HepG2 (cell line): ENCODE measurements around the gene UNC79. TPM values are rescaled to one million over a fixed set of nuclear protein-coding genes. Genes with fewer than 3 reads are reported as not detected.

Source experiments
- ATAC-seq: fragments of 200-7000 bp; cut with Tn5 transposase; 3 replicates; pipeline ENCODE4 v1.9.1; 2020; ENCODE audit warnings: mild to moderate bottlenecking, moderate library complexity
- BruUV-seq: library from RNA; stranded (reverse); fragments of 400-500 nt; replicated peaks from 2 replicates; lab custom pipeline; 2021; lab: Mats Ljungman, UMichigan
- CTCF ChIA-PET: fragments of 300-600 bp; formaldehyde crosslinking; extraction: SDS; loops from one replicate; lab custom pipeline; 2021; ENCODE audit warnings: low total read pairs, inconsistent platforms, low intra/inter-chr PET ratio; lab: Yijun Ruan, JAX
- POLR2A ChIA-PET: fragments of 350-600 bp; sonication (Branson Sonifier 250); formaldehyde crosslinking; loops from one replicate; lab custom pipeline; 2020; ENCODE audit warnings: antibody characterized with exemption, inconsistent platforms; lab: Yijun Ruan, JAX
- DNase-seq: peaks from one replicate; pipeline ENCODE4 v3.0.0-alpha.2; 2015; ENCODE audit warnings: low spot score
- FAIRE-seq: peaks from 3 replicates; lab custom pipeline; 2011; peaks lifted over from hg19 to GRCh38; lab: Jason Lieb, UNC
- H2AFZ ChIP-seq: one replicate; pipeline ENCODE4 v1.6.1; 2011; ENCODE audit warnings: low read length, inconsistent platforms
- H3K27ac ChIP-seq: fragments of 300-600 bp; 3 replicates; pipeline ENCODE4 v1.8.0; 2011; ENCODE audit warnings: mixed run types, mild to moderate bottlenecking, mixed read lengths, low read length, inconsistent platforms; ENCODE audit not compliant: insufficient read depth; ENCODE audit errors: extremely low read length
- H3K27me3 ChIP-seq, 2 experiments: fragments of 200-600 bp in 1 of 2; 2 replicates in 1 of 2; 3 replicates in 1 of 2; pipeline versions ENCODE4 v1.6.0 to v1.8.0; 2011; ENCODE audit warnings: low read length in 2 of 2, mild to moderate bottlenecking in 2 of 2, moderate library complexity in 2 of 2, inconsistent platforms in 1 of 2; ENCODE audit not compliant: insufficient read depth in 2 of 2, control insufficient read depth in 1 of 2
- H3K36me3 ChIP-seq, 2 experiments: fragments of 200-600 bp in 1 of 2; replicated peaks in 1 of 2; 2 replicates in 1 of 2; 3 replicates in 1 of 2; pipeline versions ENCODE4 v1.5.1 to v1.8.0; 2011; ENCODE audit warnings: low read length in 2 of 2, inconsistent platforms in 1 of 2; ENCODE audit not compliant: insufficient read depth in 2 of 2, control insufficient read depth in 1 of 2
- H3K4me1 ChIP-seq: 2 replicates; pipeline ENCODE4 v1.5.1; 2012; ENCODE audit warnings: low read length, inconsistent platforms; ENCODE audit not compliant: insufficient read depth
- H3K4me2 ChIP-seq: 2 replicates; pipeline ENCODE4 v1.6.0; 2011; ENCODE audit warnings: low read depth, low read length, inconsistent platforms
- H3K4me3 ChIP-seq, 3 experiments: fragments of 200-600 bp in 1 of 3; sonication (generic), shearing (Covaris generic) in 1 of 3; replicated peaks in 1 of 3; 2 replicates each; pipeline ENCODE4 v1.5.1; 2011 to 2016; ENCODE audit warnings: low read length in 3 of 3, inconsistent platforms in 2 of 3, low read depth in 2 of 3, mild to moderate bottlenecking in 2 of 3, control low read depth in 1 of 3, mixed read lengths in 1 of 3; ENCODE audit not compliant: insufficient read depth in 1 of 3
- H3K79me2 ChIP-seq: one replicate; pipeline ENCODE4 v1.6.1; 2011; ENCODE audit warnings: low read length, inconsistent platforms; ENCODE audit not compliant: insufficient read depth
- H3K9ac ChIP-seq: 2 replicates; pipeline ENCODE4 v1.6.0; 2011; ENCODE audit warnings: mild to moderate bottlenecking, low read depth, low read length, inconsistent platforms; ENCODE audit not compliant: insufficient read depth
- H3K9me3 ChIP-seq: 2 replicates; pipeline ENCODE4 v1.5.1; 2012; ENCODE audit warnings: mild to moderate bottlenecking, low read length
- H4K20me1 ChIP-seq: 2 replicates; pipeline ENCODE4 v1.6.0; 2011; ENCODE audit warnings: inconsistent platforms, mild to moderate bottlenecking, low read length, moderate library complexity; ENCODE audit not compliant: insufficient read depth
- ATM ChIP-seq: fragments of 450-650 bp; IDR thresholded peaks from 2 replicates; pipeline ENCODE4 v1.7.1; 2017; ENCODE audit warnings: mild to moderate bottlenecking, borderline replicate concordance
- BHLHE40 ChIP-seq: IDR thresholded peaks from 2 replicates; pipeline ENCODE4 v1.6.1; 2011; ENCODE audit warnings: low read length, improper control_type of control experiment
- PAXIP1 ChIP-seq: sonication (generic); formaldehyde crosslinking; conservative IDR thresholded peaks from 2 replicates; pipeline ENCODE4 v1.4.0; 2020; ENCODE audit warnings: mild to moderate bottlenecking, missing genetic modification reagents, moderate library complexity
- PRPF4 ChIP-seq: fragments of 200-400 bp; formaldehyde crosslinking; IDR thresholded peaks from 2 replicates; pipeline ENCODE4 v1.6.1; 2016; ENCODE audit warnings: low read length, low read depth; ENCODE audit not compliant: poor library complexity, severe bottlenecking
- SUZ12 ChIP-seq: fragments of 150-350 bp; IDR thresholded peaks from 2 replicates; pipeline ENCODE4 v1.6.1; 2014; ENCODE audit warnings: low read depth, low read length
- ZBTB20 ChIP-seq: sonication (generic); formaldehyde crosslinking; IDR thresholded peaks from 2 replicates; pipeline ENCODE4 v1.8.1; 2023; ENCODE audit warnings: missing genetic modification reagents, low read depth, mild to moderate bottlenecking, borderline replicate concordance
- WGBS: methylation state at CpG from one replicate; pipeline ENCODE4 v1.1.6; 2017; ENCODE audit warnings: low lambda C conversion rate; 5-methylcytosine and 5-hydroxymethylcytosine counted together
- in situ Hi-C: cut with HindIII; loops from 2 replicates; pipeline ENCODE4 v1.10.0; 2017; ENCODE audit warnings: low pct_unique_long_range_greater_than_20kb; ENCODE audit not compliant: extremely low pct_ligation_motif_present
- intact Hi-C: fragments of 100-400 bp; cut with micrococcal nuclease; formaldehyde crosslinking; loops from one replicate; pipeline ENCODE4 v1.10.0; 2022; ENCODE audit not compliant: unreplicated experiment
- polyA plus RNA-seq, 8 experiments: library from polyadenylated mRNA; depleted of rRNA in 3 of 8; stranded (reverse) in 7 of 8; unstranded in 1 of 8; fragments of >200 nt; fragmentation: Illumina TruSeq in 4 of 8; extraction: Trizol in 4 of 8; gene quantifications; 2 replicates each; pipeline versions ENCODE4 v1.2.1 to v1.2.3, GENCODE V29; 2011 to 2016; ENCODE audit warnings: low read depth in 4 of 8, missing spikeins in 1 of 8, mixed read lengths in 1 of 8; ENCODE audit not compliant: insufficient read depth in 1 of 8
- total RNA-seq, 5 experiments: library from RNA; depleted of rRNA; stranded (reverse); fragments of >200 nt; fragmentation: Illumina TruSeq; extraction: Trizol; gene quantifications; 2 replicates each; pipeline ENCODE4 v1.2.3, GENCODE V29; 2016; ENCODE audit warnings: low read depth in 1 of 5
- TF ChIP-seq, protein P1 (sequence below): sonication (generic); formaldehyde crosslinking; IDR thresholded peaks from 2 replicates; pipeline ENCODE4 v1.4.0; 2020; ENCODE audit warnings: mild to moderate bottlenecking, missing genetic modification reagents
- TF ChIP-seq, protein P2 (sequence below): sonication (generic); formaldehyde crosslinking; IDR thresholded peaks from 2 replicates; pipeline ENCODE4 v1.5.0; 2020; ENCODE audit warnings: mild to moderate bottlenecking, missing genetic modification reagents, borderline replicate concordance
- TF ChIP-seq, protein P3 (sequence below): sonication (generic); formaldehyde crosslinking; IDR thresholded peaks from 2 replicates; pipeline ENCODE4 v1.8.1; 2023; ENCODE audit warnings: mild to moderate bottlenecking, missing genetic modification reagents

UNC79 gene
- total and polyA plus RNA-seq, 2 of the 13 experiments (the other 11 are each of a cell fraction or from before 2014, with no cell fraction given) = under 0.01 TPM; not detected in 1

DNA sequence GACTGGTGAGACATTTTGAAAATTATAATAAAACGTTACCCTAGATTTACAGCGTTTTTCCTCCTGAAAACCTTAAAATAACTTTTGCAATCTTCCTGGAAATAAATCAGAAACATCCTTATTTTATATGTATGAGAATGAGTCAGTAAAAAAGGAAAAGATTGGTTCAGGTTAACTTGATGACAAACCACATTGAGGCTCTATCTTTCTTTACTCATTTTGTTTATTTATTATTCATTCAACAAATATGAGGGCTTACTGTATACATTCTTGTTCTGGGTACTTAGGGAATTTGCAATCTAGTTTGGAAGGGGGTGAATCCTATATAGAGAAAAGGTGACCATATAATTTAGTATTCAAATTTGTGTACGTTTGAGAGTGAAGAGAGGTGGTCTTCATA lies 156.6 kb downstream of the UNC79 start:
- DNase-seq = no peak
- TF ChIP-seq SUZ12 = no peak
- TF ChIP-seq, protein P1, sequence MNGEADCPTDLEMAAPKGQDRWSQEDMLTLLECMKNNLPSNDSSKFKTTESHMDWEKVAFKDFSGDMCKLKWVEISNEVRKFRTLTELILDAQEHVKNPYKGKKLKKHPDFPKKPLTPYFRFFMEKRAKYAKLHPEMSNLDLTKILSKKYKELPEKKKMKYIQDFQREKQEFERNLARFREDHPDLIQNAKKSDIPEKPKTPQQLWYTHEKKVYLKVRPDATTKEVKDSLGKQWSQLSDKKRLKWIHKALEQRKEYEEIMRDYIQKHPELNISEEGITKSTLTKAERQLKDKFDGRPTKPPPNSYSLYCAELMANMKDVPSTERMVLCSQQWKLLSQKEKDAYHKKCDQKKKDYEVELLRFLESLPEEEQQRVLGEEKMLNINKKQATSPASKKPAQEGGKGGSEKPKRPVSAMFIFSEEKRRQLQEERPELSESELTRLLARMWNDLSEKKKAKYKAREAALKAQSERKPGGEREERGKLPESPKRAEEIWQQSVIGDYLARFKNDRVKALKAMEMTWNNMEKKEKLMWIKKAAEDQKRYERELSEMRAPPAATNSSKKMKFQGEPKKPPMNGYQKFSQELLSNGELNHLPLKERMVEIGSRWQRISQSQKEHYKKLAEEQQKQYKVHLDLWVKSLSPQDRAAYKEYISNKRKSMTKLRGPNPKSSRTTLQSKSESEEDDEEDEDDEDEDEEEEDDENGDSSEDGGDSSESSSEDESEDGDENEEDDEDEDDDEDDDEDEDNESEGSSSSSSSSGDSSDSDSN (CRISPR knock-in tag) = no peak
- TF ChIP-seq, protein P2, sequence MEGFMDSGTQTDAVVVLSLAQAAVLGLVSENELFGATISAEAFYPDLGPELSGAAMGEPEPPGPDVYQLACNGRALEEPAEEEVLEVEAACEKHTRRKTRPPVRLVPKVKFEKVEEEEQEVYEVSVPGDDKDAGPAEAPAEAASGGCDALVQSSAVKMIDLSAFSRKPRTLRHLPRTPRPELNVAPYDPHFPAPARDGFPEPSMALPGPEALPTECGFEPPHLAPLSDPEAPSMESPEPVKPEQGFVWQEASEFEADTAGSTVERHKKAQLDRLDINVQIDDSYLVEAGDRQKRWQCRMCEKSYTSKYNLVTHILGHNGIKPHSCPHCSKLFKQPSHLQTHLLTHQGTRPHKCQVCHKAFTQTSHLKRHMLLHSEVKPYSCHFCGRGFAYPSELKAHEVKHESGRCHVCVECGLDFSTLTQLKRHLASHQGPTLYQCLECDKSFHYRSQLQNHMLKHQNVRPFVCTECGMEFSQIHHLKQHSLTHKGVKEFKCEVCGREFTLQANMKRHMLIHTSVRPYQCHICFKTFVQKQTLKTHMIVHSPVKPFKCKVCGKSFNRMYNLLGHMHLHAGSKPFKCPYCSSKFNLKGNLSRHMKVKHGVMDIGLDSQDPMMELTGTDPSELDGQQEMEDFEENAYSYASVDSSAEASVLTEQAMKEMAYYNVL (CRISPR knock-in tag) = no peak
- TF ChIP-seq BHLHE40 = no peak
- TF ChIP-seq, protein P3, sequence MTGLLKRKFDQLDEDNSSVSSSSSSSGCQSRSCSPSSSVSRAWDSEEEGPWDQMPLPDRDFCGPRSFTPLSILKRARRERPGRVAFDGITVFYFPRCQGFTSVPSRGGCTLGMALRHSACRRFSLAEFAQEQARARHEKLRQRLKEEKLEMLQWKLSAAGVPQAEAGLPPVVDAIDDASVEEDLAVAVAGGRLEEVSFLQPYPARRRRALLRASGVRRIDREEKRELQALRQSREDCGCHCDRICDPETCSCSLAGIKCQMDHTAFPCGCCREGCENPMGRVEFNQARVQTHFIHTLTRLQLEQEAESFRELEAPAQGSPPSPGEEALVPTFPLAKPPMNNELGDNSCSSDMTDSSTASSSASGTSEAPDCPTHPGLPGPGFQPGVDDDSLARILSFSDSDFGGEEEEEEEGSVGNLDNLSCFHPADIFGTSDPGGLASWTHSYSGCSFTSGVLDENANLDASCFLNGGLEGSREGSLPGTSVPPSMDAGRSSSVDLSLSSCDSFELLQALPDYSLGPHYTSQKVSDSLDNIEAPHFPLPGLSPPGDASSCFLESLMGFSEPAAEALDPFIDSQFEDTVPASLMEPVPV = no peak
- TF ChIP-seq PAXIP1 (CRISPR knock-in tag) = no peak
- TF ChIP-seq ZBTB20 (CRISPR knock-in tag) = no peak
- no peak for TF ChIP-seq ATM
- no peak for TF ChIP-seq PRPF4
- TF ChIP-seq, all 625 proteins: peak for 0
- 20% methylated on average over 3 of the region's 3 CpGs for WGBS
- CTCF ChIA-PET = no interaction called here
- Histone ChIP-seq H3K9me3 (no peaks in the 10 kb centered on the region), H3K79me2 (no peaks in the 10 kb centered on the region), H3K27ac (no peak overlapping the region), H3K4me1 (no peaks in the 10 kb centered on the region), H3K4me3 (no peak overlapping the region), H4K20me1 (no peaks in the 10 kb centered on the region), H3K9ac (no peak overlapping the region), H2AFZ (no peak overlapping the region), H3K27me3 (peaks cover 2 to 12% of the 10 kb centered on the region in 2 experiments; a peak in 3 of 5 replicates), H3K36me3 (no peaks in the 10 kb centered on the region), H3K4me2 (no peak overlapping the region)
- in situ Hi-C loops (no loop called here), intact Hi-C loops (no loop called here)
- POLR2A ChIA-PET = no interaction called here
- ATAC-seq = no peak
- no peak for FAIRE-seq
- no TSS peak for BruUV-seq
